ENCODE measurements around the gene CNFN. TPM values are rescaled to one million over a fixed set of nuclear protein-coding genes. Genes with fewer than 3 reads are reported as not detected.

The CNFN gene
- total and polyA plus RNA-seq, 10 of the 15 experiments (the other 5 are each of a cell fraction or from before 2014, with no cell fraction given), result 0.60 TPM; not detected in 9

GRCh38 chr19:42357290-42357689, 32.8 kb downstream of the CNFN start (continued):
- TF ChIP-seq ZBTB4 (CRISPR knock-in tag; IDR thresholded peaks at IDR 0.05), result no peak
- no peak for TF ChIP-seq IRF5 (IDR thresholded peaks at IDR 0.05; ENCODE audit: borderline replicate concordance)
- TF ChIP-seq ZNF622 (IDR thresholded peaks at IDR 0.05), result no peak
- TF ChIP-seq CREB1 (IDR thresholded peaks at IDR 0.05; ENCODE audit: low read depth), result no peak

GRCh38 chr19:42356686-42357085, 33.4 kb downstream of the CNFN start:
- Histone ChIP-seq H3K79me2 (ENCODE audit: control insufficient read depth, insufficient read depth, low read length) (no peaks in the 10 kb centered on the region), H3K9me3 (replicated peaks; ENCODE audit: control insufficient read depth, insufficient read depth, low read length) (no peaks in the 10 kb centered on the region), H4K20me1 (ENCODE audit: control insufficient read depth, insufficient read depth) (no peaks in the 10 kb centered on the region), H3K27ac (ENCODE audit: control insufficient read depth, insufficient read depth) (no peak overlapping the region), H3K36me3 (ENCODE audit: control insufficient read depth in 2 of 2, insufficient read depth in 2 of 2, low read length in 1 of 2) (no peaks in the 10 kb centered on the region; a peak in 2 of 4 replicates), H3K27me3 (replicated peaks in 1 of 2; ENCODE audit: control insufficient read depth in 2 of 2, insufficient read depth in 2 of 2, low read length in 1 of 2) (no peaks in the 10 kb centered on the region), H2AFZ (ENCODE audit: control insufficient read depth, low read depth, low read length) (no peak overlapping the region), H3K4me2 (ENCODE audit: control insufficient read depth, insufficient read depth) (no peak overlapping the region), H3K9ac (ENCODE audit: control insufficient read depth, insufficient read depth, low read length) (no peak overlapping the region), H3K4me3 (no peak overlapping the region), H3K4me1 (ENCODE audit: control insufficient read depth, insufficient read depth, low read length) (no peaks in the 10 kb centered on the region)
- TF ChIP-seq CUX1 (IDR thresholded peaks at IDR 0.05; ENCODE audit: insufficient replicate concordance, low read depth, low read length) (no peak), HDAC6 (IDR thresholded peaks at IDR 0.05; ENCODE audit: unreplicated experiment) (no peak), IRF4 (IDR thresholded peaks at IDR 0.05; ENCODE audit: low read depth, low read length) (no peak)
- intact Hi-C loops (cut with micrococcal nuclease; ENCODE audit: unreplicated experiment) (no loop called here), in situ Hi-C loops (cut with MboI) (no loop called here)
- ChIA-PET RAD21 (ENCODE audit: unreplicated experiment) (no interaction called here), POLR2A (no interaction called here), CTCF (interaction anchor here (1.1 kb wide), 1 partner anchor 13 kb away, joined by 3 read pairs; no protein-coding TSS in a partner anchor), SMC1A (ENCODE audit: uncharacterized antibody, unreplicated experiment) (no interaction called here)
- FAIRE-seq, result no peak
- 97% methylated on average over 15 of the region's 15 CpGs for WGBS (ENCODE audit: insufficient coverage, insufficient replicate concordance, low lambda C conversion rate, missing lambda C conversion rate)
- no peak for DNase-seq (ENCODE audit: low read depth, low spot score)
- no TSS peak for BruUV-seq (replicated peaks)
- no peak for ATAC-seq

All from GM12878 (cell line).